PFSK-1 (cell line): ENCODE results near the gene STK24.

Source experiments
- FOXP2 ChIP-seq: optimal IDR thresholded peaks from 2 replicates; pipeline ENCODE3; 2011; ENCODE audit warnings: borderline replicate concordance, control low read depth, inconsistent platforms; ENCODE audit not compliant: insufficient read depth; ENCODE audit errors: extremely low read length, extremely low read depth
- POLR2AphosphoS5 ChIP-seq: IDR thresholded peaks from 2 replicates; pipeline ENCODE4 v1.6.1; 2012; ENCODE audit warnings: low read depth, mild to moderate bottlenecking, control low read depth, low read length, moderate library complexity
- SIN3A ChIP-seq: IDR thresholded peaks from 2 replicates; pipeline ENCODE4 v1.6.1; 2012; ENCODE audit warnings: mild to moderate bottlenecking, low read length, moderate library complexity, borderline replicate concordance; ENCODE audit not compliant: insufficient read depth
- TAF1 ChIP-seq: IDR thresholded peaks from 2 replicates; pipeline ENCODE4 v1.6.1; 2012; ENCODE audit warnings: low read length, control low read depth, borderline replicate concordance; ENCODE audit not compliant: insufficient read depth
- TF ChIP-seq, protein P1 (sequence below), 2 experiments: IDR thresholded peaks; 2 replicates each; pipeline versions ENCODE4 v1.6.1 to v1.8.0; 2011 to 2012; ENCODE audit warnings: low read depth in 2 of 2, low read length in 2 of 2, control low read depth in 1 of 2, inconsistent platforms in 1 of 2, mild to moderate bottlenecking in 1 of 2, moderate library complexity in 1 of 2; ENCODE audit not compliant: insufficient read depth in 1 of 2

DNA sequence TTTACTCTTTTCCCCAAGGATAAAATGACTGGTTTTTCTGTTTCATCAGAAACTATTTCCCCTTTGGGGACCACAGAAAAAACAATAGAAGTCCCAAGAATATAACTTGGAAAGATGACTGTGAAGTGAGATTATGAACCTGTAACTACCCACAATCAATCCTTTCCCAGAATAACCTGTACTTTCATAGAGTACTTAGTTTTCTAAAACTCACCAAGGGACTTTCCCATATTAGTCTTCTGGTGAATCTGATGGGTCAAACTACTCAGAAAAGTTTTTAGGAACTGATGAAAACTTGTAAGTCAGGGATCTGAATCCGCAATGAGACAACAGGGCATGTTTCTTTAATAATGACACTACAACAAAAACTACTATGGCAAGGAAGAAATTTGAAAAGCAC is 62.6 kb downstream of the STK24 start:
- no peak for TF ChIP-seq POLR2AphosphoS5
- no peak for TF ChIP-seq SIN3A
- no peak for TF ChIP-seq TAF1
- TF ChIP-seq, protein P1, sequence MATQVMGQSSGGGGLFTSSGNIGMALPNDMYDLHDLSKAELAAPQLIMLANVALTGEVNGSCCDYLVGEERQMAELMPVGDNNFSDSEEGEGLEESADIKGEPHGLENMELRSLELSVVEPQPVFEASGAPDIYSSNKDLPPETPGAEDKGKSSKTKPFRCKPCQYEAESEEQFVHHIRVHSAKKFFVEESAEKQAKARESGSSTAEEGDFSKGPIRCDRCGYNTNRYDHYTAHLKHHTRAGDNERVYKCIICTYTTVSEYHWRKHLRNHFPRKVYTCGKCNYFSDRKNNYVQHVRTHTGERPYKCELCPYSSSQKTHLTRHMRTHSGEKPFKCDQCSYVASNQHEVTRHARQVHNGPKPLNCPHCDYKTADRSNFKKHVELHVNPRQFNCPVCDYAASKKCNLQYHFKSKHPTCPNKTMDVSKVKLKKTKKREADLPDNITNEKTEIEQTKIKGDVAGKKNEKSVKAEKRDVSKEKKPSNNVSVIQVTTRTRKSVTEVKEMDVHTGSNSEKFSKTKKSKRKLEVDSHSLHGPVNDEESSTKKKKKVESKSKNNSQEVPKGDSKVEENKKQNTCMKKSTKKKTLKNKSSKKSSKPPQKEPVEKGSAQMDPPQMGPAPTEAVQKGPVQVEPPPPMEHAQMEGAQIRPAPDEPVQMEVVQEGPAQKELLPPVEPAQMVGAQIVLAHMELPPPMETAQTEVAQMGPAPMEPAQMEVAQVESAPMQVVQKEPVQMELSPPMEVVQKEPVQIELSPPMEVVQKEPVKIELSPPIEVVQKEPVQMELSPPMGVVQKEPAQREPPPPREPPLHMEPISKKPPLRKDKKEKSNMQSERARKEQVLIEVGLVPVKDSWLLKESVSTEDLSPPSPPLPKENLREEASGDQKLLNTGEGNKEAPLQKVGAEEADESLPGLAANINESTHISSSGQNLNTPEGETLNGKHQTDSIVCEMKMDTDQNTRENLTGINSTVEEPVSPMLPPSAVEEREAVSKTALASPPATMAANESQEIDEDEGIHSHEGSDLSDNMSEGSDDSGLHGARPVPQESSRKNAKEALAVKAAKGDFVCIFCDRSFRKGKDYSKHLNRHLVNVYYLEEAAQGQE (IDR thresholded peaks at IDR 0.05; ENCODE audit: insufficient read depth in 1 of 2, low read depth in 2 of 2, low read length in 2 of 2), result no peak
- TF ChIP-seq FOXP2, result no peak
